HepG2 (cell line): Measurements from ENCODE around the gene RAB17. TPM values are rescaled to one million over a fixed set of nuclear protein-coding genes. Genes with fewer than 3 reads are reported as not detected.

ENCODE experiments used
- ATAC-seq: fragments of 200-7000 bp; cut with Tn5 transposase; 3 replicates; pipeline ENCODE4 v1.9.1; 2020; ENCODE audit warnings: mild to moderate bottlenecking, moderate library complexity
- BruUV-seq: library from RNA; stranded (reverse); fragments of 400-500 nt; replicated peaks from 2 replicates; lab custom pipeline; 2021; lab: Mats Ljungman, UMichigan
- CTCF ChIA-PET: fragments of 300-600 bp; formaldehyde crosslinking; extraction: SDS; loops from one replicate; lab custom pipeline; 2021; ENCODE audit warnings: low total read pairs, inconsistent platforms, low intra/inter-chr PET ratio; lab: Yijun Ruan, JAX
- POLR2A ChIA-PET: fragments of 350-600 bp; sonication (Branson Sonifier 250); formaldehyde crosslinking; loops from one replicate; lab custom pipeline; 2020; ENCODE audit warnings: antibody characterized with exemption, inconsistent platforms; lab: Yijun Ruan, JAX
- DNase-seq: peaks from one replicate; pipeline ENCODE4 v3.0.0-alpha.2; 2015; ENCODE audit warnings: low spot score
- FAIRE-seq: peaks from 3 replicates; lab custom pipeline; 2011; peaks lifted over from hg19 to GRCh38; lab: Jason Lieb, UNC
- H2AFZ ChIP-seq: one replicate; pipeline ENCODE4 v1.6.1; 2011; ENCODE audit warnings: low read length, inconsistent platforms
- H3K27ac ChIP-seq: fragments of 300-600 bp; 3 replicates; pipeline ENCODE4 v1.8.0; 2011; ENCODE audit warnings: mixed run types, mild to moderate bottlenecking, mixed read lengths, low read length, inconsistent platforms; ENCODE audit not compliant: insufficient read depth; ENCODE audit errors: extremely low read length
- H3K27me3 ChIP-seq, 2 experiments: fragments of 200-600 bp in 1 of 2; 2 replicates in 1 of 2; 3 replicates in 1 of 2; pipeline versions ENCODE4 v1.6.0 to v1.8.0; 2011; ENCODE audit warnings: low read length in 2 of 2, mild to moderate bottlenecking in 2 of 2, moderate library complexity in 2 of 2, inconsistent platforms in 1 of 2; ENCODE audit not compliant: insufficient read depth in 2 of 2, control insufficient read depth in 1 of 2
- H3K36me3 ChIP-seq, 2 experiments: fragments of 200-600 bp in 1 of 2; replicated peaks in 1 of 2; 2 replicates in 1 of 2; 3 replicates in 1 of 2; pipeline versions ENCODE4 v1.5.1 to v1.8.0; 2011; ENCODE audit warnings: low read length in 2 of 2, inconsistent platforms in 1 of 2; ENCODE audit not compliant: insufficient read depth in 2 of 2, control insufficient read depth in 1 of 2
- H3K4me1 ChIP-seq: 2 replicates; pipeline ENCODE4 v1.5.1; 2012; ENCODE audit warnings: low read length, inconsistent platforms; ENCODE audit not compliant: insufficient read depth
- H3K4me2 ChIP-seq: 2 replicates; pipeline ENCODE4 v1.6.0; 2011; ENCODE audit warnings: low read depth, low read length, inconsistent platforms
- H3K4me3 ChIP-seq, 3 experiments: fragments of 200-600 bp in 1 of 3; sonication (generic), shearing (Covaris generic) in 1 of 3; replicated peaks in 1 of 3; 2 replicates each; pipeline ENCODE4 v1.5.1; 2011 to 2016; ENCODE audit warnings: low read length in 3 of 3, inconsistent platforms in 2 of 3, low read depth in 2 of 3, mild to moderate bottlenecking in 2 of 3, control low read depth in 1 of 3, mixed read lengths in 1 of 3; ENCODE audit not compliant: insufficient read depth in 1 of 3
- H3K79me2 ChIP-seq: one replicate; pipeline ENCODE4 v1.6.1; 2011; ENCODE audit warnings: low read length, inconsistent platforms; ENCODE audit not compliant: insufficient read depth
- H3K9ac ChIP-seq: 2 replicates; pipeline ENCODE4 v1.6.0; 2011; ENCODE audit warnings: mild to moderate bottlenecking, low read depth, low read length, inconsistent platforms; ENCODE audit not compliant: insufficient read depth
- H3K9me3 ChIP-seq: 2 replicates; pipeline ENCODE4 v1.5.1; 2012; ENCODE audit warnings: mild to moderate bottlenecking, low read length
- H4K20me1 ChIP-seq: 2 replicates; pipeline ENCODE4 v1.6.0; 2011; ENCODE audit warnings: inconsistent platforms, mild to moderate bottlenecking, low read length, moderate library complexity; ENCODE audit not compliant: insufficient read depth
- CC2D1A ChIP-seq: sonication (generic); formaldehyde crosslinking; IDR thresholded peaks from 2 replicates; pipeline ENCODE4 v1.8.1; 2023; ENCODE audit warnings: mild to moderate bottlenecking, missing genetic modification reagents
- MIER3 ChIP-seq: IDR thresholded peaks from 2 replicates; pipeline ENCODE4 v1.6.1; 2016; ENCODE audit warnings: missing compliant biosample characterization, borderline replicate concordance
- REPIN1 ChIP-seq: sonication (generic); formaldehyde crosslinking; IDR thresholded peaks from 2 replicates; pipeline ENCODE4 v1.8.0; 2022; ENCODE audit warnings: missing genetic modification reagents, low read depth, mild to moderate bottlenecking, borderline replicate concordance
- SIN3B ChIP-seq: fragments of 150-350 bp; IDR thresholded peaks from 2 replicates; pipeline ENCODE4 v1.6.1; 2014; ENCODE audit warnings: low read length
- SIX1 ChIP-seq: sonication (generic); formaldehyde crosslinking; IDR thresholded peaks from 2 replicates; pipeline ENCODE4 v1.4.0; 2020; ENCODE audit warnings: missing genetic modification reagents, borderline replicate concordance
- ZFY ChIP-seq: sonication (generic); formaldehyde crosslinking; IDR thresholded peaks from 2 replicates; pipeline ENCODE4 v1.4.0; 2020; ENCODE audit warnings: missing genetic modification reagents
- ZNF333 ChIP-seq: sonication (generic); formaldehyde crosslinking; IDR thresholded peaks from 2 replicates; pipeline ENCODE4 v1.4.0; 2020; ENCODE audit warnings: mild to moderate bottlenecking, missing genetic modification reagents, borderline replicate concordance
- ZNF383 ChIP-seq: sonication (generic); formaldehyde crosslinking; IDR thresholded peaks from 2 replicates; pipeline ENCODE4 v1.4.0; 2020; ENCODE audit warnings: missing genetic modification reagents, mild to moderate bottlenecking, borderline replicate concordance
- ZNF451 ChIP-seq: sonication (generic); formaldehyde crosslinking; IDR thresholded peaks from 2 replicates; pipeline ENCODE4 v1.5.0; 2020; ENCODE audit warnings: mild to moderate bottlenecking, missing genetic modification reagents
- ZNF75D ChIP-seq: sonication (generic); formaldehyde crosslinking; IDR thresholded peaks from 2 replicates; pipeline ENCODE4 v1.8.1; 2023; ENCODE audit warnings: missing genetic modification reagents, mild to moderate bottlenecking, borderline replicate concordance
- ZNF772 ChIP-seq: sonication (generic); formaldehyde crosslinking; IDR thresholded peaks from 2 replicates; pipeline ENCODE4 v1.5.0; 2020; ENCODE audit warnings: mild to moderate bottlenecking, missing genetic modification reagents
- WGBS: methylation state at CpG from one replicate; pipeline ENCODE4 v1.1.6; 2017; ENCODE audit warnings: low lambda C conversion rate; 5-methylcytosine and 5-hydroxymethylcytosine counted together
- in situ Hi-C: cut with HindIII; loops from 2 replicates; pipeline ENCODE4 v1.10.0; 2017; ENCODE audit warnings: low pct_unique_long_range_greater_than_20kb; ENCODE audit not compliant: extremely low pct_ligation_motif_present
- intact Hi-C: fragments of 100-400 bp; cut with micrococcal nuclease; formaldehyde crosslinking; loops from one replicate; pipeline ENCODE4 v1.10.0; 2022; ENCODE audit not compliant: unreplicated experiment
- polyA plus RNA-seq, 8 experiments: library from polyadenylated mRNA; depleted of rRNA in 3 of 8; stranded (reverse) in 7 of 8; unstranded in 1 of 8; fragments of >200 nt; fragmentation: Illumina TruSeq in 4 of 8; extraction: Trizol in 4 of 8; gene quantifications; 2 replicates each; pipeline versions ENCODE4 v1.2.1 to v1.2.3, GENCODE V29; 2011 to 2016; ENCODE audit warnings: low read depth in 4 of 8, missing spikeins in 1 of 8, mixed read lengths in 1 of 8; ENCODE audit not compliant: insufficient read depth in 1 of 8
- total RNA-seq, 5 experiments: library from RNA; depleted of rRNA; stranded (reverse); fragments of >200 nt; fragmentation: Illumina TruSeq; extraction: Trizol; gene quantifications; 2 replicates each; pipeline ENCODE4 v1.2.3, GENCODE V29; 2016; ENCODE audit warnings: low read depth in 1 of 5
- TF ChIP-seq, protein P1 (sequence below): IDR thresholded peaks from 2 replicates; pipeline ENCODE4 v1.6.1; 2012; ENCODE audit warnings: inconsistent platforms
- TF ChIP-seq, protein P2 (sequence below): sonication (generic); formaldehyde crosslinking; IDR thresholded peaks from 2 replicates; pipeline ENCODE4 v1.9.0; 2022; ENCODE audit warnings: low read depth, missing genetic modification reagents
- TF ChIP-seq, protein P3 (sequence below): sonication (generic); formaldehyde crosslinking; IDR thresholded peaks from 2 replicates; pipeline ENCODE4 v1.4.0; 2020; ENCODE audit warnings: missing genetic modification reagents

RAB17 gene
- total and polyA plus RNA-seq, 2 of the 13 experiments (the other 11 are each of a cell fraction or from before 2014, with no cell fraction given): 68.0 to 124 TPM

DNA sequence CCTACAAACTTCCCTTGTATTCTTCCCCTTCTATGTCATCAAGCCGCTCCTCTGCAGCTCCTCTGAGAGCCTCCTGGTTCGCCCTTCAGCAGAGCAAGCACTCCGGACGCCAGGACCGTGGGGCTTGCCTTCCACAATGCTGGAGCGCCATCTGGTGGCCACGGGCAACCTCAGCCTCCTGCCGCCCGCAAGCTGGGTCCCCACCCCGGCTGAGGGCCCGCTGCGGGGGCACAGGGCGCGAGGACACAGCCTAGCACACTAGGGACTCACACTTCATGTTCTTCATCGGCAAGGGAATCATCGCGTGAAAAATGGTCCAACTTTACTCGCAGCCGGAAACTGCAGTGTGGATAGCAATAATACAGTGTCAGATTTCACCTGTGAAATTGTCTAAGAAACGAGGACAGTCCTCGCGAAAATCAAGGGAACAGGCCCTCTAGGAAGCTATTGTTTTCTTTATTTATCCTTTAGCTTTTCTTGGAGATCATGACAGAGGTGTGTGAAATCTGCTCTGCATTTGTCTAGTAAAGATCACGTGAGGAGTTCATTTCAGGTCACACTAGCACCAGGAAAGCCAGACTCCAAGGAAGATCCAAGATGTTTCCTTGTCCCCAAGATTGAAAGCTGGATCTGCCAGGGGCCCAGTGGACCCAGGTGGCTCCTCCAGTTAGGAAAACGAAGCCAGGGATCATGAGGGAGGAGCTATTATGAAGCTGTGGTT lies 18.4 kb downstream of the RAB17 start:
- peak; percentile 90 for FAIRE-seq
- Histone ChIP-seq H3K27me3 (peaks cover 0 to 13% of the 10 kb centered on the region in 2 experiments; a peak in 3 of 5 replicates), H3K9ac (no peak overlapping the region), H3K9me3 (no peaks in the 10 kb centered on the region), H2AFZ (no peak overlapping the region), H3K36me3 (peaks cover 3 to 10% of the 10 kb centered on the region in 2 experiments; a peak in 4 of 5 replicates), H3K27ac (no peak overlapping the region), H3K4me1 (peaks cover 19% of the 10 kb centered on the region), H4K20me1 (no peaks in the 10 kb centered on the region), H3K4me2 (peak overlapping the region; percentile 30), H3K4me3 (no peak overlapping the region; a peak in 1 of 6 replicates), H3K79me2 (no peaks in the 10 kb centered on the region)
- no TSS peak for BruUV-seq
- in situ Hi-C loops: loop anchor here (5.0 kb wide), 2 partner anchors 60 to 415 kb away; no protein-coding TSS in a partner anchor
- ChIA-PET POLR2A (interaction anchor here (1.0 to 1.7 kb wide), 8 partner anchors 18 to 101 kb away, joined by 3 to 11 read pairs (median 4); partner anchors contain the start of gene RAB17), CTCF (interaction anchor here (1.0 to 4.9 kb wide), 4 partner anchors 60 to 418 kb away, joined by 3 to 109 read pairs (median 17); no protein-coding TSS in a partner anchor)
- 18% methylated on average over 22 of the region's 24 CpGs for WGBS
- intact Hi-C loops: loop anchor here (1.0 to 2.0 kb wide), 5 partner anchors 60 to 418 kb away; no protein-coding TSS in a partner anchor
- ATAC-seq: peak; percentile 91
- peak; percentile 84 for DNase-seq
- TF ChIP-seq ZNF772 (CRISPR knock-in tag) (no peak), MIER3 (CRISPR knock-in tag) (peak; percentile 55; the same call in 1 of the 2 replicates), ZNF75D (CRISPR knock-in tag) (no peak), ZNF451 (CRISPR knock-in tag) (0 out of 2 replicates have a peak, but pooled peaks have one; percentile 56), ZNF383 (CRISPR knock-in tag) (no peak), REPIN1 (CRISPR knock-in tag) (peak; percentile 67; the same call in 1 of the 2 replicates), SIX1 (peak; percentile 14; the same call in 1 of the 2 replicates), CC2D1A (CRISPR knock-in tag) (no peak), SIN3B (peak; percentile 57; the same call in 1 of the 2 replicates), ZFY (CRISPR knock-in tag) (0 out of 2 replicates have a peak, but pooled peaks have one; percentile 34), ZNF333 (CRISPR knock-in tag) (peak; percentile 42; the same call in 1 of the 2 replicates)
- TF ChIP-seq, protein P1, sequence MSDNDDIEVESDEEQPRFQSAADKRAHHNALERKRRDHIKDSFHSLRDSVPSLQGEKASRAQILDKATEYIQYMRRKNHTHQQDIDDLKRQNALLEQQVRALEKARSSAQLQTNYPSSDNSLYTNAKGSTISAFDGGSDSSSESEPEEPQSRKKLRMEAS: peak; percentile 70; the same call in 1 of the 2 replicates
- TF ChIP-seq, protein P2, sequence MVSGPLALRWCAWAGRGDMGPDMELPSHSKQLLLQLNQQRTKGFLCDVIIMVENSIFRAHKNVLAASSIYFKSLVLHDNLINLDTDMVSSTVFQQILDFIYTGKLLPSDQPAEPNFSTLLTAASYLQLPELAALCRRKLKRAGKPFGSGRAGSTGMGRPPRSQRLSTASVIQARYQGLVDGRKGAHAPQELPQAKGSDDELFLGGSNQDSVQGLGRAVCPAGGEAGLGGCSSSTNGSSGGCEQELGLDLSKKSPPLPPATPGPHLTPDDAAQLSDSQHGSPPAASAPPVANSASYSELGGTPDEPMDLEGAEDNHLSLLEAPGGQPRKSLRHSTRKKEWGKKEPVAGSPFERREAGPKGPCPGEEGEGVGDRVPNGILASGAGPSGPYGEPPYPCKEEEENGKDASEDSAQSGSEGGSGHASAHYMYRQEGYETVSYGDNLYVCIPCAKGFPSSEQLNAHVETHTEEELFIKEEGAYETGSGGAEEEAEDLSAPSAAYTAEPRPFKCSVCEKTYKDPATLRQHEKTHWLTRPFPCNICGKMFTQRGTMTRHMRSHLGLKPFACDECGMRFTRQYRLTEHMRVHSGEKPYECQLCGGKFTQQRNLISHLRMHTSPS (CRISPR knock-in tag): 0 out of 2 replicates have a peak, but pooled peaks have one; percentile 32
- TF ChIP-seq, protein P3, sequence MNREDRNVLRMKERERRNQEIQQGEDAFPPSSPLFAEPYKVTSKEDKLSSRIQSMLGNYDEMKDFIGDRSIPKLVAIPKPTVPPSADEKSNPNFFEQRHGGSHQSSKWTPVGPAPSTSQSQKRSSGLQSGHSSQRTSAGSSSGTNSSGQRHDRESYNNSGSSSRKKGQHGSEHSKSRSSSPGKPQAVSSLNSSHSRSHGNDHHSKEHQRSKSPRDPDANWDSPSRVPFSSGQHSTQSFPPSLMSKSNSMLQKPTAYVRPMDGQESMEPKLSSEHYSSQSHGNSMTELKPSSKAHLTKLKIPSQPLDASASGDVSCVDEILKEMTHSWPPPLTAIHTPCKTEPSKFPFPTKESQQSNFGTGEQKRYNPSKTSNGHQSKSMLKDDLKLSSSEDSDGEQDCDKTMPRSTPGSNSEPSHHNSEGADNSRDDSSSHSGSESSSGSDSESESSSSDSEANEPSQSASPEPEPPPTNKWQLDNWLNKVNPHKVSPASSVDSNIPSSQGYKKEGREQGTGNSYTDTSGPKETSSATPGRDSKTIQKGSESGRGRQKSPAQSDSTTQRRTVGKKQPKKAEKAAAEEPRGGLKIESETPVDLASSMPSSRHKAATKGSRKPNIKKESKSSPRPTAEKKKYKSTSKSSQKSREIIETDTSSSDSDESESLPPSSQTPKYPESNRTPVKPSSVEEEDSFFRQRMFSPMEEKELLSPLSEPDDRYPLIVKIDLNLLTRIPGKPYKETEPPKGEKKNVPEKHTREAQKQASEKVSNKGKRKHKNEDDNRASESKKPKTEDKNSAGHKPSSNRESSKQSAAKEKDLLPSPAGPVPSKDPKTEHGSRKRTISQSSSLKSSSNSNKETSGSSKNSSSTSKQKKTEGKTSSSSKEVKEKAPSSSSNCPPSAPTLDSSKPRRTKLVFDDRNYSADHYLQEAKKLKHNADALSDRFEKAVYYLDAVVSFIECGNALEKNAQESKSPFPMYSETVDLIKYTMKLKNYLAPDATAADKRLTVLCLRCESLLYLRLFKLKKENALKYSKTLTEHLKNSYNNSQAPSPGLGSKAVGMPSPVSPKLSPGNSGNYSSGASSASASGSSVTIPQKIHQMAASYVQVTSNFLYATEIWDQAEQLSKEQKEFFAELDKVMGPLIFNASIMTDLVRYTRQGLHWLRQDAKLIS (CRISPR knock-in tag): no peak
